Activated CD8-positive, alpha-beta memory T cell treated with anti-CD3 and anti-CD28 coated beads, Interleukin-2, amount 10 ng/mL, durations not matched to agents 7 days and 5 days (primary cell): ENCODE measurements around the gene DACT1. TPM values are rescaled to one million over a fixed set of nuclear protein-coding genes. Genes with fewer than 3 reads are reported as not detected.

ENCODE experiments used
- ATAC-seq: fragments of 150-1000 bp; cut with Tn5 transposase; one replicate; pipeline ENCODE4 v1.10.0; 2021; ENCODE audit warnings: moderate library complexity
- CTCF ChIA-PET: fragments of 350-600 bp; sonication (Branson Sonifier 250); formaldehyde crosslinking; loops from one replicate; lab custom pipeline; 2021; ENCODE audit warnings: antibody characterized with exemption; lab: Charles Lee
- DNase-seq: peaks from one replicate; pipeline ENCODE4 v3.0.0-alpha.2; 2020
- H3K27ac Mint-ChIP-seq: one replicate; pipeline ENCODE4 v1.8.0; 2021; ENCODE audit warnings: mild to moderate bottlenecking, mixed read lengths
- H3K27me3 Mint-ChIP-seq: one replicate; pipeline ENCODE4 v1.8.0; 2021; ENCODE audit warnings: mixed read lengths
- H3K36me3 Mint-ChIP-seq: one replicate; pipeline ENCODE4 v1.8.0; 2021; ENCODE audit warnings: mild to moderate bottlenecking, mixed read lengths
- H3K4me1 Mint-ChIP-seq: one replicate; pipeline ENCODE4 v1.8.0; 2021; ENCODE audit warnings: mixed read lengths
- H3K4me3 Mint-ChIP-seq: one replicate; pipeline ENCODE4 v1.8.0; 2021; ENCODE audit warnings: mild to moderate bottlenecking, moderate library complexity, mixed read lengths
- H3K9me3 Mint-ChIP-seq: one replicate; pipeline ENCODE4 v1.8.0; 2022; ENCODE audit warnings: low read depth, mixed read lengths
- total RNA-seq, 2 experiments: library from RNA; stranded (reverse); gene quantifications; one replicate each; pipeline ENCODE4 v1.2.3, GENCODE V29; 2021

DACT1 gene
- total RNA-seq, 2 experiments from 2014 or later: 0.21 TPM; not detected in 1

GRCh38 chr14:58665773-58666500 is 28.2 kb downstream of the DACT1 start:
- DNase-seq (no peak), ATAC-seq (no peak)
- Mint-ChIP-seq H3K4me3 (no peak overlapping the region), H3K36me3 (no peaks in the 10 kb centered on the region), H3K4me1 (no peaks in the 10 kb centered on the region), H3K27me3 (peaks cover 37% of the 10 kb centered on the region), H3K9me3 (no peaks in the 10 kb centered on the region), H3K27ac (no peak overlapping the region)
- CTCF ChIA-PET: no interaction called here

GRCh38 chr14:58666737-58667136 is 29.0 kb downstream of the DACT1 start:
- no peak for DNase-seq
- Mint-ChIP-seq H3K27ac (no peak overlapping the region), H3K36me3 (no peaks in the 10 kb centered on the region), H3K27me3 (peaks cover 44% of the 10 kb centered on the region), H3K4me3 (no peak overlapping the region), H3K9me3 (no peaks in the 10 kb centered on the region), H3K4me1 (no peaks in the 10 kb centered on the region)
- no peak for ATAC-seq
- CTCF ChIA-PET: no interaction called here

GRCh38 chr14:58667900-58668299 is 30.1 kb downstream of the DACT1 start:
- no peaks in the 10 kb centered on the region for H3K9me3 Mint-ChIP-seq
- no peak overlapping the region for H3K27ac Mint-ChIP-seq
- H3K4me1 Mint-ChIP-seq: no peaks in the 10 kb centered on the region
- H3K36me3 Mint-ChIP-seq: no peaks in the 10 kb centered on the region
- CTCF ChIA-PET: no interaction called here
- ATAC-seq (no peak), DNase-seq (no peak)
- H3K4me3 Mint-ChIP-seq: no peak overlapping the region
- peaks cover 48% of the 10 kb centered on the region for H3K27me3 Mint-ChIP-seq

GRCh38 chr14:58668848-58669480 is 31.2 kb downstream of the DACT1 start:
- Mint-ChIP-seq H3K27ac (no peak overlapping the region), H3K27me3 (peaks cover 45% of the 10 kb centered on the region), H3K4me1 (no peaks in the 10 kb centered on the region), H3K4me3 (no peak overlapping the region), H3K36me3 (no peaks in the 10 kb centered on the region), H3K9me3 (no peaks in the 10 kb centered on the region)
- no peak for ATAC-seq
- no peak for DNase-seq
- CTCF ChIA-PET: no interaction called here

- peaks cover 41% of the 10 kb centered on the region for H3K27me3 Mint-ChIP-seq
- no peaks in the 10 kb centered on the region for H3K36me3 Mint-ChIP-seq
- no peak overlapping the region for H3K27ac Mint-ChIP-seq
- ATAC-seq (no peak), DNase-seq (no peak)
- H3K4me3 Mint-ChIP-seq: no peak overlapping the region
- CTCF ChIA-PET: no interaction called here
- H3K9me3 Mint-ChIP-seq: no peaks in the 10 kb centered on the region
- H3K4me1 Mint-ChIP-seq: no peaks in the 10 kb centered on the region
Measured at GRCh38 chr14:58669556-58670200, 31.9 kb downstream of the DACT1 start.

- H3K4me1 Mint-ChIP-seq: no peaks in the 10 kb centered on the region
- ATAC-seq (no peak), DNase-seq (no peak)
- no peaks in the 10 kb centered on the region for H3K9me3 Mint-ChIP-seq
- no peak overlapping the region for H3K27ac Mint-ChIP-seq
- no peaks in the 10 kb centered on the region for H3K36me3 Mint-ChIP-seq
- no peak overlapping the region for H3K4me3 Mint-ChIP-seq
- CTCF ChIA-PET: no interaction called here
- H3K27me3 Mint-ChIP-seq: peaks cover 39% of the 10 kb centered on the region
Measured at GRCh38 chr14:58671024-58671423, 33.3 kb downstream of the DACT1 start.

- H3K4me1 Mint-ChIP-seq: no peaks in the 10 kb centered on the region
Measured at GRCh38 chr14:58671436-58671835, 33.7 kb downstream of the DACT1 start.

GRCh38 chr14:58673722-58674121 is 36.0 kb downstream of the DACT1 start:
- Mint-ChIP-seq H3K36me3 (no peaks in the 10 kb centered on the region), H3K4me1 (no peaks in the 10 kb centered on the region), H3K4me3 (no peak overlapping the region), H3K27ac (no peak overlapping the region), H3K27me3 (peaks cover 22% of the 10 kb centered on the region), H3K9me3 (no peaks in the 10 kb centered on the region)
- CTCF ChIA-PET: no interaction called here
- DNase-seq: no peak
- ATAC-seq: no peak

More at GRCh38 chr14:58671436-58671835, 33.7 kb downstream of the DACT1 start:
- no peaks in the 10 kb centered on the region for H3K9me3 Mint-ChIP-seq
- H3K36me3 Mint-ChIP-seq: no peaks in the 10 kb centered on the region
- H3K4me3 Mint-ChIP-seq: no peak overlapping the region
- peaks cover 37% of the 10 kb centered on the region for H3K27me3 Mint-ChIP-seq
- H3K27ac Mint-ChIP-seq: no peak overlapping the region
- DNase-seq (no peak), ATAC-seq (no peak)
- CTCF ChIA-PET: no interaction called here

GRCh38 chr14:58677001-58677400 is 39.2 kb downstream of the DACT1 start:
- no peak overlapping the region for H3K4me3 Mint-ChIP-seq
- no peaks in the 10 kb centered on the region for H3K9me3 Mint-ChIP-seq
- peaks cover 10% of the 10 kb centered on the region for H3K27me3 Mint-ChIP-seq
- DNase-seq (no peak), ATAC-seq (no peak)
- H3K36me3 Mint-ChIP-seq: no peaks in the 10 kb centered on the region
- H3K4me1 Mint-ChIP-seq: no peaks in the 10 kb centered on the region
- H3K27ac Mint-ChIP-seq: no peak overlapping the region
- CTCF ChIA-PET: no interaction called here

- Mint-ChIP-seq H3K27me3 (peaks cover 12% of the 10 kb centered on the region), H3K4me1 (no peaks in the 10 kb centered on the region), H3K4me3 (no peak overlapping the region), H3K9me3 (no peaks in the 10 kb centered on the region), H3K36me3 (no peaks in the 10 kb centered on the region), H3K27ac (no peak overlapping the region)
- CTCF ChIA-PET: no interaction called here
- ATAC-seq (no peak), DNase-seq (no peak)
Measured at GRCh38 chr14:58677517-58677916, 39.8 kb downstream of the DACT1 start.

GRCh38 chr14:58677996-58678395 is 40.2 kb downstream of the DACT1 start:
- Mint-ChIP-seq H3K27me3 (peaks cover 8% of the 10 kb centered on the region), H3K9me3 (no peaks in the 10 kb centered on the region), H3K36me3 (no peaks in the 10 kb centered on the region), H3K4me3 (no peak overlapping the region), H3K4me1 (no peaks in the 10 kb centered on the region), H3K27ac (no peak overlapping the region)
- DNase-seq (no peak), ATAC-seq (no peak)
- CTCF ChIA-PET: no interaction called here

GRCh38 chr14:58680698-58681097 is 42.9 kb downstream of the DACT1 start:
- Mint-ChIP-seq H3K9me3 (no peaks in the 10 kb centered on the region), H3K27ac (no peak overlapping the region), H3K36me3 (no peaks in the 10 kb centered on the region), H3K27me3 (peaks cover 6% of the 10 kb centered on the region), H3K4me1 (no peaks in the 10 kb centered on the region), H3K4me3 (no peak overlapping the region)
- CTCF ChIA-PET: no interaction called here
- DNase-seq (no peak), ATAC-seq (no peak)

- Mint-ChIP-seq H3K27ac (no peak overlapping the region), H3K9me3 (no peaks in the 10 kb centered on the region), H3K4me3 (no peak overlapping the region), H3K36me3 (no peaks in the 10 kb centered on the region), H3K4me1 (no peaks in the 10 kb centered on the region), H3K27me3 (peaks cover 2% of the 10 kb centered on the region)
- no peak for DNase-seq
- ATAC-seq: no peak
- CTCF ChIA-PET: no interaction called here
Measured at GRCh38 chr14:58687232-58687795, 49.6 kb downstream of the DACT1 start.
